ENCODE data around the gene MAP1A.
"Not testable (repeated sequence)": the region's sequence is repeated elsewhere in the genome, so short reads cannot be mapped to it uniquely, and the experiment has no call there.

The MAP1A gene

DNA sequence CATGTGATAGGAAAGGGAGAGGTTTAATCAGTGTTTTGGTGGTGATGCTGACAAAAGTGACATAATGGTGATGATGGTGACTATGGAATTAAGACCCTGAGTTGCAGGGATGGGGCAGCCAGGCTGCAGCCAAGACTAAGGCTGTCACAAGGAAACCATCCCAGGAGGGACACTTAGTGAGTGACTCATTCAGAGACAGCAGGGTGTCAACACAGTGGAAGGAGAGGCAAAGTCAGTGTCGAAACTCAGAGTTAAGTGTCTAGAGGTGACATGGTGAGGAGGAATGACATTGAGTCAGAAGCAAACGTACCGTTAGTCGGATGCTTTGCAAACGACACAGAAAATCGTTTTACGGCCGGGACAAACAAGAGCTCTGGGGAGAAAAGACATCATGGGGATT, 46.4 kb downstream of the MAP1A start:
- H3K9me3 ChIP-seq; H3K4me1 ChIP-seq; H3K27me3 ChIP-seq (ENCODE audit: low read depth); H3K36me3 ChIP-seq (replicated peaks); DNase-seq (ENCODE audit: low spot score in 2 of 2); H3K4me3 ChIP-seq; in situ Hi-C loops (cut with MboI; ENCODE audit: low sequenced_read_pairs): not testable (repeated sequence)

DNA sequence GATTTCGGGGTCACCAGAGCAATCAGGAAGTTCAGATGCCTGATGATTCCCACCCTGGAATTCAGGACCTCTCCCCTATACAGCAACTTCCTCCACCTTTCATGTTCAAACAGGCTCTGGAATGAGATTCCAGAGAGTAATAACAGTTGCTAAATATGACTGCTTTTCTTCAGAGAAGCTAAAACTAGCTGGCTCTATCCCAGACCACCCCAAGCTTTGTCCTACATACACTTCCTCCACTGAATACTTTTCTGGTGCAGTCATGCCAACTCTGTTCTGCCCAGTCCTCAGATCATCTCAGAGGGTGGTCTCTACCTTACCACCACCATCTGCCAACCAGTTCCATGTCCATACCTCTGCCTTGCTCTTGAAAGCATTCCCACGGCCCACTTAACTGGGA, 49.2 kb downstream of the MAP1A start:
- H3K36me3 ChIP-seq (replicated peaks); DNase-seq (ENCODE audit: low spot score in 2 of 2); H3K4me1 ChIP-seq; H3K27me3 ChIP-seq (ENCODE audit: low read depth); in situ Hi-C loops (cut with MboI; ENCODE audit: low sequenced_read_pairs); H3K4me3 ChIP-seq; H3K9me3 ChIP-seq: not testable (repeated sequence)

DNA sequence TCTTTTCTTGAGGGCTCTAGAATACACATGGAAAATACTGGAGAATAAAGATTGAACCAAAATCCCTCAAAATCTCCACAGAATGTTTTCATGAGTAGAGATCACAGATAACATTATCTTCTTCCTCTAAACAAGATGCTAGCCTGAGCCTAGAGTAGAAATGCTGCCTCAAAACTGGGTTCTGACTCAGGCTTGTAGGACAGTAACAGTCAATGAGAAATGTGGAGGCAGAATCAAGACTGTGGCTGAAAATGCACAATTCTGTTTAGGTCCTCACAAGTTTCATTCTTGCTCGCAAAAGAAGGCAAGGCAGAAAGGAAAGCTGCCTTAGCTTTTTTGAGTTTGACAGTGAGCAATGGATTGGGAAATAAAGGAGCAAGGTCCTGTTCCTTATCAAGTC, 57.2 kb downstream of the MAP1A start:
- in situ Hi-C loops (cut with MboI; ENCODE audit: low sequenced_read_pairs); H3K9me3 ChIP-seq; H3K36me3 ChIP-seq (replicated peaks); H3K4me1 ChIP-seq; H3K27me3 ChIP-seq (ENCODE audit: low read depth); H3K4me3 ChIP-seq; DNase-seq (ENCODE audit: low spot score in 2 of 2): not testable (repeated sequence)
